Glutamatergic neuron (in vitro differentiated cells): ENCODE data around the gene SS18L1. TPM values are rescaled to one million over a fixed set of nuclear protein-coding genes. Genes with fewer than 3 reads are reported as not detected.

Experiments
- DNase-seq: peaks from one replicate; pipeline ENCODE4 v3.0.0; 2022
- H3K27ac Mint-ChIP-seq: one replicate; pipeline ENCODE4 v1.8.0; 2020; ENCODE audit warnings: mild to moderate bottlenecking, mixed read lengths, inconsistent platforms; ENCODE audit not compliant: unreplicated experiment
- H3K27me3 Mint-ChIP-seq: one replicate; pipeline ENCODE4 v1.8.0; 2020; ENCODE audit warnings: mild to moderate bottlenecking, moderate library complexity, mixed read lengths, inconsistent platforms; ENCODE audit not compliant: unreplicated experiment
- H3K36me3 Mint-ChIP-seq: one replicate; pipeline ENCODE4 v1.8.0; 2020; ENCODE audit warnings: mild to moderate bottlenecking, mixed read lengths, inconsistent platforms; ENCODE audit not compliant: unreplicated experiment
- H3K4me1 Mint-ChIP-seq: one replicate; pipeline ENCODE4 v1.8.0; 2020; ENCODE audit warnings: mild to moderate bottlenecking, low read depth, mixed read lengths, inconsistent platforms; ENCODE audit not compliant: unreplicated experiment
- H3K4me3 Mint-ChIP-seq: one replicate; pipeline ENCODE4 v1.8.0; 2020; ENCODE audit warnings: mild to moderate bottlenecking, mixed read lengths, inconsistent platforms; ENCODE audit not compliant: unreplicated experiment
- H3K9me3 Mint-ChIP-seq: one replicate; pipeline ENCODE4 v1.8.0; 2020; ENCODE audit warnings: mild to moderate bottlenecking, moderate library complexity, mixed read lengths, inconsistent platforms; ENCODE audit not compliant: unreplicated experiment
- CTCF ChIP-seq: fragments of 200-600 bp; sonication (generic); IDR thresholded peaks from one replicate; pipeline ENCODE4 v1.5.0; 2021; ENCODE audit not compliant: partially characterized antibody, unreplicated experiment
- total RNA-seq: library from RNA; stranded (reverse); fragmentation: NEBNext Ultra II Directional; extraction: Animal tissue kit (Norgen Biotek cat#: 25700); gene quantifications from one replicate; pipeline ENCODE4 v1.2.1, GENCODE V29; 2021; ENCODE audit not compliant: unreplicated experiment

Gene SS18L1
- total RNA-seq, 1 donor from 2014 or later, result 50.4 TPM

- peaks cover 10% of the 10 kb centered on the region for H3K27me3 Mint-ChIP-seq
- H3K9me3 Mint-ChIP-seq, result peaks cover 4% of the 10 kb centered on the region
- H3K36me3 Mint-ChIP-seq, result no peaks in the 10 kb centered on the region
- DNase-seq, result no peak
- no peak for TF ChIP-seq CTCF
- no peak overlapping the region for H3K4me3 Mint-ChIP-seq
- H3K4me1 Mint-ChIP-seq, result peaks cover 1% of the 10 kb centered on the region
- no peak overlapping the region for H3K27ac Mint-ChIP-seq
These were observed 85.5 kb downstream of the SS18L1 start for GRCh38 chr20:62228982-62229545.

- Mint-ChIP-seq H3K27me3 (peaks cover 6% of the 10 kb centered on the region), H3K4me1 (peaks cover 1% of the 10 kb centered on the region), H3K4me3 (no peak overlapping the region), H3K9me3 (peaks cover 2% of the 10 kb centered on the region), H3K27ac (no peak overlapping the region), H3K36me3 (no peaks in the 10 kb centered on the region)
- DNase-seq, result no peak
- TF ChIP-seq CTCF, result no peak
These were observed 86.1 kb downstream of the SS18L1 start for GRCh38 chr20:62229667-62230066.

- DNase-seq, result no peak
- Mint-ChIP-seq H3K4me1 (peaks cover 1% of the 10 kb centered on the region), H3K27ac (no peak overlapping the region), H3K36me3 (no peaks in the 10 kb centered on the region), H3K9me3 (peaks cover 2% of the 10 kb centered on the region), H3K4me3 (no peak overlapping the region), H3K27me3 (peaks cover 4% of the 10 kb centered on the region)
- no peak for TF ChIP-seq CTCF
These were observed 86.7 kb downstream of the SS18L1 start for GRCh38 chr20:62230276-62230675.

GRCh38 chr20:62230696-62231095 lies 87.1 kb downstream of the SS18L1 start:
- H3K4me1 Mint-ChIP-seq, result peaks cover 1% of the 10 kb centered on the region
- no peak overlapping the region for H3K4me3 Mint-ChIP-seq
- peaks cover 2% of the 10 kb centered on the region for H3K9me3 Mint-ChIP-seq
- no peaks in the 10 kb centered on the region for H3K36me3 Mint-ChIP-seq
- peaks cover 4% of the 10 kb centered on the region for H3K27me3 Mint-ChIP-seq
- no peak for TF ChIP-seq CTCF
- DNase-seq, result no peak
- no peak overlapping the region for H3K27ac Mint-ChIP-seq

- TF ChIP-seq CTCF, result no peak
- Mint-ChIP-seq H3K36me3 (no peaks in the 10 kb centered on the region), H3K27me3 (peaks cover 4% of the 10 kb centered on the region), H3K4me1 (peaks cover 1% of the 10 kb centered on the region), H3K9me3 (peaks cover 2% of the 10 kb centered on the region), H3K27ac (no peak overlapping the region), H3K4me3 (no peak overlapping the region)
- no peak for DNase-seq
These were observed 87.7 kb downstream of the SS18L1 start for GRCh38 chr20:62231292-62231691.

Other genes with a start within 250 kb of the SS18L1 start
- 20.0 TPM for gene TAF4, start 77.9 kb upstream of the SS18L1 start, total RNA-seq
- gene LSM14B, start 21.3 kb upstream of the SS18L1 start, total RNA-seq, result 73.6 TPM
- gene PSMA7, start 375 bp upstream of the SS18L1 start, total RNA-seq, result 289 TPM
- gene MTG2, start 39.3 kb downstream of the SS18L1 start, total RNA-seq, result 27.1 TPM
- gene HRH3, start 76.5 kb downstream of the SS18L1 start, total RNA-seq, result 13.7 TPM
- 42.6 TPM for gene OSBPL2, start 94.8 kb downstream of the SS18L1 start, total RNA-seq
- 74.8 TPM for gene ADRM1, start 159.2 kb downstream of the SS18L1 start, total RNA-seq
- 724 TPM for gene LAMA5, start 223.5 kb downstream of the SS18L1 start, total RNA-seq
- 829 TPM for gene RPS21, start 243.3 kb downstream of the SS18L1 start, total RNA-seq